Measurements from ENCODE around the gene C16orf78. TPM values are rescaled to one million over a fixed set of nuclear protein-coding genes. Genes with fewer than 3 reads are reported as not detected.

Gene C16orf78
- total RNA-seq, 1 donor, result not detected

GRCh38 chr16:49333259-49333597, 40.4 kb upstream of the C16orf78 start:
- no peak for TF ChIP-seq CTCF (IDR thresholded peaks at IDR 0.05; ENCODE audit: insufficient read depth, low read depth, low read length)
- H3K4me3 ChIP-seq (ENCODE audit: low read depth, low read length), result no peak overlapping the region
- no peak for DNase-seq (ENCODE audit: low read depth)

- no peak overlapping the region for H3K4me3 ChIP-seq (ENCODE audit: low read depth, low read length)
- DNase-seq (ENCODE audit: low read depth), result no peak
- TF ChIP-seq CTCF (IDR thresholded peaks at IDR 0.05; ENCODE audit: insufficient read depth, low read depth, low read length), result no peak
Measured at GRCh38 chr16:49335828-49336227, 37.8 kb upstream of the C16orf78 start.

- no peak for DNase-seq (ENCODE audit: low read depth)
- TF ChIP-seq CTCF (IDR thresholded peaks at IDR 0.05; ENCODE audit: insufficient read depth, low read depth, low read length), result no peak
Measured at GRCh38 chr16:49336581-49336980, 37.0 kb upstream of the C16orf78 start.

GRCh38 chr16:49337814-49338350, 35.7 kb upstream of the C16orf78 start:
- H3K4me3 ChIP-seq (ENCODE audit: low read depth, low read length), result no peak overlapping the region
- no peak for DNase-seq (ENCODE audit: low read depth)
- TF ChIP-seq CTCF (IDR thresholded peaks at IDR 0.05; ENCODE audit: insufficient read depth, low read depth, low read length), result no peak

More at GRCh38 chr16:49336581-49336980, 37.0 kb upstream of the C16orf78 start:
- H3K4me3 ChIP-seq (ENCODE audit: low read depth, low read length), result no peak overlapping the region

- TF ChIP-seq CTCF (IDR thresholded peaks at IDR 0.05; ENCODE audit: insufficient read depth, low read depth, low read length), result no peak
- H3K4me3 ChIP-seq (ENCODE audit: low read depth, low read length), result no peak overlapping the region
- no peak for DNase-seq (ENCODE audit: low read depth)
Measured at GRCh38 chr16:49338611-49339265, 34.9 kb upstream of the C16orf78 start.

GRCh38 chr16:49340466-49340865, 33.1 kb upstream of the C16orf78 start:
- TF ChIP-seq CTCF (IDR thresholded peaks at IDR 0.05; ENCODE audit: insufficient read depth, low read depth, low read length), result no peak
- no peak overlapping the region for H3K4me3 ChIP-seq (ENCODE audit: low read depth, low read length)
- DNase-seq (ENCODE audit: low read depth), result no peak

GRCh38 chr16:49341706-49342105, 31.9 kb upstream of the C16orf78 start:
- DNase-seq (ENCODE audit: low read depth), result no peak
- TF ChIP-seq CTCF (IDR thresholded peaks at IDR 0.05; ENCODE audit: insufficient read depth, low read depth, low read length), result no peak
- H3K4me3 ChIP-seq (ENCODE audit: low read depth, low read length), result no peak overlapping the region

Measured in fibroblast of villous mesenchyme (primary cell).